COLO829 (cell line): ENCODE data around the gene HAUS7.

Experiments used
- DNase-seq: peaks from one replicate; pipeline ENCODE4 v3.0.0; 2012; ENCODE audit warnings: low spot score

Gene HAUS7

DNA sequence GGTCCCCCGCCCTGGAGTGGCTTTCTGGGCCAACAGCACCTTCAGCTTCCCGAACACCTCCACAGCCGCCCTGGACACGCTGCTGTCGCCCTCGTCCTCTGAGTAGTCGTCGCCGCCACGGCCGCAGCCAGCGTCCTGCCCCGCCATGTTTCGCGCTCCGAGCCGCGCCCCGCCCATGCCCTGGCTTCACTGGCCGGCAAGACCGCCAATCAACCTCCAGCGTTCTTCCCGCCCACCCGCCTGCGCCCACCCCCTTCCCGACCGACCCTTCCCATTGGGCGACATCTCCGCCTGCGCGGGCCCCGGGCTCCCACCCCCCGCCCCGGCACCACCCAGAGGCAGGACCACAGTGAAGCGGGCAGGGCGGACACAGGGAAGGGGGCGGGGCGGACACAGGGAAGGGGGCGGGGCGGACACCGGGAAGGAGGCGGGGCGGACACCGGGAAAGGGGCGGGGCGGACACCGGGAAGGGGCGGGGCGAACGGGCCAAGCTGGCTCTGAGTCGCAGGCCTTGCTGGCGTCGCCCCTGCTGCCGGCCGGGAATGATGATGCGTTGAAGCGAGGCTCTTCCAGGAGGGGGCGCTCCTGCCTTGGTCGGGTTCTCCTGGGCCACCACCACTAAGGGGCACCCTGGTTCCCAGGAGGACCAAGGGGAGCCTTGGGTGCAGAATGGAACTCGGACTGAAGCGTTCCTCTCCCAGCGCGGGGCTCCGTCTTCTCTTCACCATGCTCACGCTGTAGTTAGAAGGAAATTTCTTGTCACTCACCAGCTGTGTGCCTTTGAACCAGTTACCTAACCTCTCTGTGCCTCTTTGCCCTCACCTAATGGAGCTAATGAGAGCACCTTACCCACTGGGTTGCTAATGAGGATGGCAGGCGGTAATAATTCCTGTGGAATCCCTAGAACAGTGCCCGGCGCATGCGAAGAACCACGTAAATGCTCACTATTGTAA, at the start of gene HAUS7:
HAUS7 (minus strand) TSS at position 166 of the 953 bp plus-strand sequence; CDS start at position 147, 19 bp downstream.
- peak; percentile 96 for DNase-seq

DNA sequence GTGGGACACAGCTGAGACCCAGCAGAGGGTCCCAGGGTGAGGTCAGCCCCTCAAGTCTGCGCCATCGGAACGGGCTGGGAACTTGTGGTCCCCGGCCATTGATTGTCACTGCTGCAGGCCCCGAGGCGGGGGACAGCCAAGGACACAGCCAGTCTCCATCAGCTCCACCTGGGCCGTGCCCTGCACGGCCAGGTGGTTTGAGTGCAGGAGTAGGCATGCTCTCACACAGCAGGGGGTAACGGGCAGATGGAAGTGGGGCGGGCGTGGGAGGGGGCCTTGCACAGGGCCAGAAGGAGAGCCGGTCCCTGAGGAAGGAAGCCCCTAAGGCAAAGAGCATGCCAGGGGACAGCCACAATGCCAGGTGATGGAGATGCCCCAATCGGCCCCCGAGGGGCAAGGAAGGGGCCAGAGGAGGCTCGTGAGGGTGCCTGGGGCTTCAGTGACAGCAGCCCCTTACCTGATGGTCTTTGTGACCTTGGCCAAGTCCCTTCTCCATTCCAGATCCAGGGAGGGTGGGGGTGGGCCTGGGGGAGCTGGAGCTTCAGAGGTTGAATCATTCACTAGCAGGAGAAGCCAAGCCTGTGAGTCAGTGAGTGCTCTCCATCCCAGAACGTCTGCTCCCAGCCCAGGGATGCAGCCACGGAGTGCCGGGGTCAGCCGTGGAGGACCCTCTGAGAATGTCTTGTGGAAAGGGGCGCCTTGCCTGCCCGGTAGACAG, 49.4 kb upstream of the HAUS7 start:
- DNase-seq: no peak

DNA sequence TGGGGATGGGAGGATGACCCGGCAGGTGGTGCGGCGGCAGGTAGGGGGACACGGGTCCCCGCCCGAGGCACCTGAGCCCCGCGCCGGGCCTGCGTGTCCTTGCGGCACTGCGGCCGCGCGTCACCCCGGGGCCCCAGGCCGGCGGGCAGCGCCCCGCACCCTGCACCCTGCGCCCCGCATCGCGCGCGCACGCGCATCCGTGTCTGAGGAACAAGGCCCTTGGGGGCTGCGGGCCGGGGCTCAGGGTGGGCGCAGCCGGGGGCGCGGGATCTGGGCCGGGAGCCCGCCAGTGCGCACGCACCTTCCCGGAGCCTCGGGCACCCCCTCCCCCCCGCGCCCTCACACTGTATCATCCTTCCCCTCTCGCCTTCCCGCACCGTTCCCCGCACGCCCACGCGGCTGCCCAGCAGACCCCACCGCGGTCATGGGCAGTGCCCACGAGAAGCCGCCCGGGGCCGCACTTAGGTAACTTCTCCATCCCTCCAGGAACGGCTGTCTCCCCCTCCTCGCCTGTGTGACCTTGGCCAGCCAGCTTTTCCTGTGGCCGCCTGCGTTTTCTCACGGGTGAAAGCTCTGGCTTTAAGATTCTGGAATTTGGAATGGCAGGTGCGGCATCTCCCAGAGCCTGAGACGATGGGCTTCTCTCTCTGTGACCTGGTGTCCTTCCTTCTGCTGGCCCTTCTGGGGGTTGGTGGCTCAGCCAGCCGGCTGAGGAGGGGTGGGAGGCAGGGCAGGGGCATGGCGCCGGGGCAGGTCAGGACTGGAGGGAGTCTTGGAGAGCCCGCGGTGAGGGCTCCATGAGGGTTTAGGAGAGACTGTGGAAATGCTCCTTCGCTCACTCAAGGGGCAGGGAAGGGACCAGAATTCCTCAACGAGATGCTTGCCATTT, 47.8 kb upstream of the HAUS7 start:
- DNase-seq: no peak

DNA sequence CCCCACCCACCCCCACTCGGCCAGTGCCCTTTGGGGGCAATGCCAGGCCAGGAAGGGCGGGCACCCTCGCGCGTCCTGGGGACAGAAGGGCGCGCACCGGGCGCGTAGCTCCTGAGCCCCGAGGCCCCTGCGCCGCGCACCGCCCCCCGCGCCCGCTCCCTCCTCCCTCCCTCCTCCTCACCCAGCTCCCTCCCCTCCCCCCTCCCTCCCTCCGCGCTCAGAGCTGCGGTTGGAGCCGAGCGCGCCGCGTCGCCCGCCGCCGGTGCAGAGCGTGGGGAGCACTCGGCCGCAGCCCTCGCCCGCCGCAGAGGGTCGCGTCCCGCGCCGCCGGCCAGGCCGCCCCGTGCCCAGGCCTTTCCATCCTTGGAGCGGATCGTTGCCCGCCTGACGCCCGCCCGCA, 47.0 kb upstream of the HAUS7 start, which contains the start of gene ATP2B3:
ATP2B3 (plus strand) TSS at position 220 of the 400 bp plus-strand sequence. CDS start 18,606 bp downstream, outside the sequence.
- DNase-seq: no peak

DNA sequence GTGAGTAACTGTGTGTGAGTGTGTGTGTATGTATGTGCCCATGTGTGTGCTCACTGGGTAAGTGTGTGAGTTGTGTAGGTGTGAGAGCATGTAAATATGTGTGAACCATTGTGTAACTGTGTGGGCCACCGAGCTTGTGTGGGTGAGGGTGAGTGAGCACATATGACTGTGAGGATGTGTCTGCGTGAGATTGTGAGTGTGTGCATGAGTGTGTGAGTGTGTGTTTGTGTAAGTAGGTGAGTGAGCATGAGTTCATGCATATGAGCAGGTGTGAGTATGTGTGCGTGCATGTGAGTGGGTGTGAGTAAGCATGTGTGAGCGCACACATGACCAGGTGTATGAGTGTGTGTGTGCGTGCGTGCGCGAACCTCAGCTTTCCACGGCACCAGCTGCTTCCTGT, 45.7 kb upstream of the HAUS7 start:
- DNase-seq: no peak

DNA sequence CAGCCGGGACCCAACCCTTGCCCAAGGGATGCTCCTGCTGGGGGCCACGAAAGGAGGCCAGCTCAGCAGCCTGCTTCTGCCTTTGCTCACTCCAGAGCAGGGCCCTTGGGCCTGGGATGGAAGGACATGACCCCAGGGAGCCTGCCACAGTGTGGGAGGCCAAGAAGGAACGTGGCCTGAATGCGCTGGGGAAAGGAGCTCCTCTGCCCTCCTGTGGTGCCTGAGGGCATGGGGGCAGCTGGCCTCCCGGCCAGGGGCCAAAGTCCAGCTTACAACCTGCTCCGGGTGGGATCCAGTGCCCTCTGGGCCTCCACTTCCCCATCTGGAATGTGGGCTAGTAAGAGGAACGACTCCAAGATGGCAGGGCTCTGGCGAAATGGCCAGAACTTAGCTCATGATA, 45.1 kb upstream of the HAUS7 start:
- DNase-seq: no peak

DNA sequence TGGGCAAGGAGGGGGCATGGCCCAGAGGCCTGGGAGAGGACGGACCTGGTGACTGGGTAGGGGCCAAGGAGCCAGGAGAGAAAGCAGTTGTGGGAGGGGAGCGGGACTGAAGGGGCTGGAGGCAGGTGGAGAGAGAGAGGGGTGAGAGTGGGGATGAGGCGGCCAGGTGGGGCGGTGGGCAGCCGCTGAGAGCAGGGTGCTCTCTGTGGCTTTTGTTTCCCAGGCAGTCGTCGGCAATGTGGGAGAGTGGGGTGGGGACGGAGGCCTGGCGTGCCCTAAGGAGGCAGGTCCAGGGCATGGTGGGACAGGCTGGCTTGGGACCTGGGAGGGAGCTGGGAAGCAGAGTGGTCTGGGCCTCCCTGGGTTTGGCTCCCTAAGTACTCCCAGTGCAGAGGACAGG, 43.9 kb upstream of the HAUS7 start:
- DNase-seq: no peak

DNA sequence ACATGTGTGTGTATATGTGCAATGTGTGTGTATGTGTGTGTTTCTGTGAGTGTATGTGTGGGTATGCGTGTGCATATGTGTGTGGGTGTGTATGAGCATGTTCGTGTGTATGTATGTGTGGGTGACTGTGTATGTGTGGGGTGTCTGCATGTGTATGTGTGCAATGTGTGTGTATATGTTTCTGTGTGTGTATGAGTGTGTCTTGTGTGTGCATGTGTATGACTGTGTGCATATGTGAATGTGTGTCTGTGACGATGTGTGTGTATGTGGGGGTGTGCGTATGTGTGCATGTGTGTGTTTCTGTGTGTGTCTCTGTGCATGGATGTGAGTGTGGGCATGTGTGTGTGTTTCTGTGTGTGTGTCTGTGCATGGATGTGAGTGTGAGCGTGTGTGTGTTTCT, 42.9 kb upstream of the HAUS7 start:
- DNase-seq: no peak

DNA sequence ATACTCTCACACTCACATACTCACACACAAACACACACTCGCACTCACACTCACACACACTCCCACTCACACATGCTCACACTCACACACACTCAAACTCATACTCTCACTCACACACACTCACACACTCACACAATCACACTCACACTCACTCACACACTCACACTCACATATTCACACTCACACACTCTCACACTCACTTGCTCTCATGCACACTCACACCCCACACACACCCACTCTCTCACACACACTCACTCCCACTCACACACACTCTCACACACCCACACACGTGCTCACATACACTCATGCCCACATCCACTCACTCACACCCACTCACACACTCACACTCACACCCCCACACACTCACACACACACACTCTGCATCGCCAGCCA, 42.1 kb upstream of the HAUS7 start:
- DNase-seq: no peak

DNA sequence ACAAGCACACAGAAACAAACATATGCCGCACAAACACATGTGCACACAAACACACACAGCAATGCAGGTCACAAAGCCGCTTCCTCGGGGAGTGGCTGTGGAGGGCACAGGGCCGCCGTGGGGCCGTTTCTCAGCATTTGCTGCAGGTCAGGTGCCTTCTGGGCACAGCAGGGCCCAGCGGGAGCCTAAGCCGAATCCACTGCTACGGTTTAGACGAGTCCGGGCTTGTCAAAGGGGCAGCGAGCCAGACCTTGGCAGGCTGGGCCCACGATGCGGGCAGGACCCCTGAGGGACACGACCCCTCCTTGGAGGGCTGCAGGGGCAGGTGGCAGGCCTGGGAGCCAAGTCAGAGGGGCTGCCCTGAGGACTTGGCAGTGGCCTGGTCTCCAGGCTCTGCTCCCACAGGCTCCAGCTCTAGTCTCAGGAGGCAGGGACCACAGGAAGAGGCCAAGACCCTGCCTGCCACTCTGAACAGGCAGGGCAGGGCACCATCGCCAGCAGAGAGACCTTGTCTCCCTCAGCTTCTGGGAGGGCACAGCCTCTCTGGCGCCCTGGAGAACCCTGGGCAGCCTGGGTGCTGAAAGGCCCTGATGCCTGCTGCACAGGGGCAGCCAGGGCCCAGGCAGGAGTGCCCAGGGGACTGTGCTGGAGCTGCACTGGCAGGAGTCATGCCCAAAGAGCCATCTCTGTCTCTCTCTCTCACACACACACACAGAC, 41.6 kb upstream of the HAUS7 start:
- no peak for DNase-seq

DNA sequence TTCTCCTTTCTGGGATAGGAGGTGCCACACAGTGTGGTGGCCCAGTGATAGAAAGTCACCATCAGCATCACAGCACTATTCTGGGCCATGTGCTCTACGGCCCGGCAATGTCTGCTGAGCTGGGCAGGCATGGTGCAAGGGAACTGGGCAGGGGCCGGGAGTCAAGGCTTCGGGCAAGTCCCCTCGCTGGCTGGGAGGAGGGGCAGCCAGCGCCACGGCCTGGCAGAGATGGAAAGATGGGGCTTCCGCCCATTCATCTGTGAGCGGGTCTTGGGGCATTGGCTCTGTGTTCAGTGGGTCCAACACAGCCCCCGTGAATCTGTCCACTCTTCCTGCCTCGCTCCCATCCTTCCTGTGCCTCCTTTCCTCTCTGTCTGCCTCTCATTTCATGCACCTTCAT, 40.0 kb upstream of the HAUS7 start:
- no peak for DNase-seq

DNA sequence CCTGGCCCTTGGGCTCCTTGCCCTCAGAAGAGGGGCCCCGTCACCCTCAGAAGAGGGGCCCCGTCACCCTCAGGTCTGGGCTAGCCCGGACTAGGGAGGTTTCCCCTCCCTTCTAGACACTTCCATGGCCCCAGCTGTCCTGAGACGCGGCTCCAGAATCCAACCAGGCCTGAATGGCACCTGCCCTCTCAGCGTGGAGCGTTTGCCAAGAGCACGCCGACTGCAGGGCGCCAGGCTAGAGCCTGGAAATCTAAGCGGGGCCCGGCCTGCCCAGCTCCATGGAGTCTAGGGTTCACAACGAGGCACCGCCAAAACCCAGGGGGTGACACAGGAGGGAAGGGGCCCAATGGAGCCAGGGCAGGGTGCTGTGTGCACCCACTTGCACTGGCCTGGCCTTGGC, 39.2 kb upstream of the HAUS7 start:
- DNase-seq: no peak

DNA sequence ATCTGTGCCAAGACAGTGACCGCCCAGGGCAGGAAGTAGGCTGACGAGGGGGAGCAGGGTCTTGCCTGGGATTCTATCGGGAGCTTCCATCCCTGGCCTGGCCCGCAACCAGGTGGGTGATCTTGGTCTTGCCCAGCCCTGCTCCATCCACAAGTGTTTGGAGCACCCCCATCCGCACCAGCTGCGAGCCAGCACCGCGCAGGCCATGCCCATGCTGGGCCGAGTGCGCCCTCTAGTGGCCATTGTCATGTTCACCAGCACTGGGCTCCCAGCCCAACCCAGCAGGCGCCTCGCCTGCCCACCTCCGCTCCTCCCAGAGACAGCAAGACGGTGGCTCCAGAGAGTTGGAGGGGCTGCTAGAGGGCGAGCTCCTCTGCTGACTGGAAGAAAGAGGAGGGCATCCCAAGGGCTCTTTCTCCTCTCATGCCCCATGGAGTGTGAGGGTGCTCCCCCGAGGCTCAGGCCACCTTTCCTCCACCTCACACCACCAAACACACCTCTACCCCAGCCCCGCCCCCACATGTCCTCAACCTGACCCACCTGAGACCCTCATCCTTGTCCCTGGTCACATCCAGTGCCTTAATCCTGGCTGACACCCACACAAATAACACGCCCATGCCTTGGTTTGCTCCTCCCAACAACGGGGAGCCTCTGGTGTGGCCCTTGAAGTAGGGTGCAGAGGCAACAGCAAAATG, 37.3 kb upstream of the HAUS7 start:
- peak; percentile 88 for DNase-seq

DNA sequence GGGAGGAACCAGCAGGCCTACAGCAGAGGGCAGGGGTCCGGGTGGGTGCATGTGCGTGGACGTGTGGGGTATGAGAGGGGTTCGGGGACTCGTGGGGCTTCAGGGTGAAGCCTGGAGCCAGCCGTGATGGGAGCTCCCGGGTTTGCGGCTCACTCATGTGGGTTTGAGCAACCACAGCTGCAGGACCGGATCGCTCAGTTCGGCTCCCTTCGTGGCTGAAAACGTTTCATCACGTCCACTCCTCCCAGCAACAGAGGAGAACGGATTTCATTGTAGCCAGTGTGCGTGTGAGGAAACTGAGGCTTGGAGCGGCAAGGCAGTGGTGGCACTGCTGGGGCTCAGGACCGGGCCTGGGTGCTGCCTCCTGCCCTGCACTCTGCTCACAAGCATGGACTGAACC, 35.0 kb upstream of the HAUS7 start:
- DNase-seq: no peak

DNA sequence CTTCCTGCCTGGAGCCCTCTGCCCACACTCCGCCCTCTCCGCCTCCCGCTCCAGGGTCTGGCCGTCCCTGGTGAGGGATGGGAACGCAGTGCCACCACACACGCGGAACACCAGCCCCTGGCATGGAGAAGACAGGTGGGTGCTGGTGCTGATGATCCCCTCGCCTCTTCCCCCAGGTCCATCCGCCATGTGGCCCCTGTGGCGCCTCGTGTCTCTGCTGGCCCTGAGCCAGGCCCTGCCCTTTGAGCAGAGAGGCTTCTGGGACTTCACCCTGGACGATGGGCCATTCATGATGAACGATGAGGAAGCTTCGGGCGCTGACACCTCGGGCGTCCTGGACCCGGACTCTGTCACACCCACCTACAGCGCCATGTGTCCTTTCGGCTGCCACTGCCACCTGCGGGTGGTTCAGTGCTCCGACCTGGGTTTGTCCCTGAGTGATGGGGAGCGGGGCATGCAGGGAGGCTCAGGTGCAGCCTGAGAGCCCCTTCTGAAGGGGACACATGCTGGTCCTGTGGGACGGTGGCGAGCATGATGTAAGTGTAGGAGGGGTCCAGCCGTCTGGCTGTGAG, 34.2 kb upstream of the HAUS7 start:
- DNase-seq: no peak

DNA sequence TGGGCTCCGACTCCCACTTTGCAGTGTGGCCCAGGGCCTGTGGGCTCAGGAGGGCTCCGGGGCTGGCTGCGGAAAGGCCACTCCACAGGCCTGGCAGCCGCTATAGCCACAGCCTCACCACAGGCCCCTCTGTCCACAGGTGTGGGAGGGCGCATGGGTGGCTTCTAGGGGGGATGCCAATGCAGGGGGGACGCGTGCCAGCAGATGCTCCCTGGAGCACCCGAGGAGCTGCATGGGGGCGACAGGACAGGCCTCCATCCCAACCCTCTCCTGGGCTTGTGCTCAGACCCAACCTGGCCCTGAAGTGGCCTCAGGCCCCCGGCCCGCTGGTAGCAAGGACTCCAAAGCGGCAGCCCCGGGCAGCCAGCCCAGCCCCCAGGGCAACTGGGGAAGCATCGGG, 32.4 kb upstream of the HAUS7 start:
- DNase-seq: no peak

DNA sequence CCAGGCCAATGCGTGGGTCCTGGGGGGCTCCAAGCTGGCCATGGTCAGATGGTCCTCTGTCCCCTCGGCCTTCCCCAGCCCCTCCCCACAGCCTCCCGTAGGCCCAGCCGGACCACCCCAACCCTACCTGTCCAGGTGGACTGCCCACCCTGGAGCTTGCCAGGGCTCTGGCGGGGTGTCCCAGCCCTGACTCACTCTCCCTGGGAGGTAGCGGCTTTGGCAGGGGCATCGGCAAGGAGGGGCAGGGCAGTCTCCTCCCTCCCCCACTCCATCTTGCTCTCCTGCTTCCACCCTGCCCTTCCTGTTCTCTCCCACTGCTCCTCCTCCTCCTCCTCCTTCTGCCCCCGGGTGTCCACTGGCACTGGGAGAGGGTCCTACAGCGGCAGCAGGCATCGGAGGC, 31.8 kb upstream of the HAUS7 start:
- no peak for DNase-seq

DNA sequence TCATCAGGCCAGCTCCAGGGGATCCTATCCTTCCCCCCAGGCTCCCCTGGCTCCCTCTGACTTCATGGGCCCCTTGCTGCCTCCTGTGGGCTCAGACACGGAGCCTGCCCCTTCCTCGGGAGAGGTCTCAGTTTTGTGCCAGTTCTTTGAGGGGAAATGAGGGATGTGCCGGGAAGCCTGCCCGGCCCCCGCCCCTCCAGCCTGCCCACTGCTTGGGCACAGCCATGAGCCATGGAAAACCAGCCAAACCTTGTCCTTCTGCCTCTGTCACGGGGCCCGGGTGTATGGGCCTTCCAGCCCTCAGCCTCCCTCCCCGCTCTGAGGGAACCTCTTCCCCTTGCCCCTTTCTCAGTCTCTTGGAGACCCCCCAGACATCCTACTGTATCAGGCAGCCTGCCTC, 31.2 kb upstream of the HAUS7 start:
- no peak for DNase-seq

DNA sequence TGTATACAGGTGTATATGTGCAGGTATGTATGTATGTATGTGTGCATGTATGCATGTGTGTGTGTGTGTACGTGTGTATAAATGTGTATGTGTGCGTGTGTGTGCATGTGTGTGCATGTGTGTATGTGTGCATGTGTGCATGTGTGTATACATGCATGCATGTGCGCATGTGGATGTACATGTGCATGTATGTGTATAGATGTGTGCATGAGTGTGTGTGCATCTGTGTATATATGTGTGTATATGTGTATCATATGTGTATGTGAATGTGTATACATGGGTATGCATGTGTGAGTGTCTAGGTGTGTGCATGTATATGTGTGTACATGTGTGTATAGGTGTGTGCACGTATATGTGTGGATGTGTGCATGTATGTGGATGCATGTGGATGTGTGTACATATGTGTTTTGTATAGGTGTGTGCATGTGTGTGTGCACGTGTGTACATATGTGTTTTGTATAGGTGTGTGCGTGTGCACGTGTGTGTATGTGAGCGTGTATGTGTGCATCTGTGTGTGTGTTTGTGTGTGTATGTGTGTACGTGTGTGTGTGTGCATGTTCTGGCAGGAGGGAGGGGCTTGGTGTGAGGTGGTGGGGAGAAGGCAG, 30.4 kb upstream of the HAUS7 start:
- DNase-seq: no peak

DNA sequence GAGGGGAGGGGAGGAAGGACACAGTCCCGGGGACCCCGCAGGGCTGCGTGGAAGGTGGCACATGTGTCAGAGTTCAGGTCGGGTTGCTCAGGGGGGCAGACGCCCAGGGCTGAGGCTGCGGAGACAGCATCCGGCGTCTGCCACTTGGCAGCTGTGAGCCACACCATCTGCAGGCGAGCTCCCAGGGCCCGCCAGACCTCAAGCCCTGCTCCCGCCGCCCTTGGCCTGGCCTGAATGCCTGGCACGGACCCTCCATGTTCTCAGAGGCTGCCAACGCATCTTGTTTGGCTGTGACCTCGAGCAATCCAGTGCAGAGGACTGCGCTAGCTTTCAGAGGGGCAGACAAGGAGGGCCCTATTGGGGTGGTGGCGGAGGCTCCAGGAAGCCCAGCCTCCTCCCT, 29.5 kb upstream of the HAUS7 start:
- DNase-seq: no peak
